NB4 (cell line): Measurements from ENCODE around the gene ZFHX3.

Experiments used
- DNase-seq: peaks from one replicate; pipeline ENCODE4 v3.0.0; 2010; ENCODE audit warnings: low read depth
- H3K4me3 ChIP-seq: one replicate; pipeline ENCODE4 v1.5.1; 2011; ENCODE audit warnings: mild to moderate bottlenecking, low read depth, low read length, moderate library complexity
- CTCF ChIP-seq: IDR thresholded peaks from one replicate; pipeline ENCODE4 v1.5.1; 2012; ENCODE audit warnings: low read depth, low read length
- MAX ChIP-seq: IDR thresholded peaks from 2 replicates; pipeline ENCODE4 v1.6.1; 2011; ENCODE audit warnings: low read depth, low read length
- MYC ChIP-seq: IDR thresholded peaks from 2 replicates; pipeline ENCODE4 v1.6.1; 2011; ENCODE audit warnings: low read depth, low read length
- POLR2A ChIP-seq: IDR thresholded peaks from 2 replicates; pipeline ENCODE4 v1.6.1; 2011; ENCODE audit warnings: mild to moderate bottlenecking; ENCODE audit not compliant: insufficient read length; ENCODE audit errors: extremely low read depth

ZFHX3 gene

GRCh38 chr16:72744076-72744793 is 303.7 kb downstream of the ZFHX3 start:
- TF ChIP-seq POLR2A (no peak), MYC (no peak), MAX (no peak), CTCF (no peak)
- no peak for DNase-seq
- no peak overlapping the region for H3K4me3 ChIP-seq

GRCh38 chr16:72743011-72743761 is 304.7 kb downstream of the ZFHX3 start:
- no peak for DNase-seq
- TF ChIP-seq MAX (no peak), POLR2A (no peak), MYC (no peak), CTCF (no peak)
- no peak overlapping the region for H3K4me3 ChIP-seq

GRCh38 chr16:72740347-72740746 is 307.6 kb downstream of the ZFHX3 start:
- no peak for DNase-seq
- TF ChIP-seq CTCF (no peak), MAX (no peak), POLR2A (no peak), MYC (no peak)
- no peak overlapping the region for H3K4me3 ChIP-seq

- DNase-seq: no peak
- no peak for TF ChIP-seq MYC
- TF ChIP-seq POLR2A: no peak
- TF ChIP-seq CTCF: no peak
- TF ChIP-seq MAX: no peak
- H3K4me3 ChIP-seq: no peak overlapping the region
Measured at GRCh38 chr16:72739577-72739976, 308.4 kb downstream of the ZFHX3 start.

GRCh38 chr16:72736074-72736473 is 311.9 kb downstream of the ZFHX3 start:
- H3K4me3 ChIP-seq: no peak overlapping the region
- DNase-seq: no peak
- TF ChIP-seq MAX (no peak), POLR2A (no peak), CTCF (no peak)
